ENCODE data around the gene COMMD8. TPM values are rescaled to one million over a fixed set of nuclear protein-coding genes. Genes with fewer than 3 reads are reported as not detected.

The COMMD8 gene
- total RNA-seq = 10 to 100 TPM in 1 of 2 donors, 1 to 10 TPM in 1; 7.5 to 18.4 TPM

DNA sequence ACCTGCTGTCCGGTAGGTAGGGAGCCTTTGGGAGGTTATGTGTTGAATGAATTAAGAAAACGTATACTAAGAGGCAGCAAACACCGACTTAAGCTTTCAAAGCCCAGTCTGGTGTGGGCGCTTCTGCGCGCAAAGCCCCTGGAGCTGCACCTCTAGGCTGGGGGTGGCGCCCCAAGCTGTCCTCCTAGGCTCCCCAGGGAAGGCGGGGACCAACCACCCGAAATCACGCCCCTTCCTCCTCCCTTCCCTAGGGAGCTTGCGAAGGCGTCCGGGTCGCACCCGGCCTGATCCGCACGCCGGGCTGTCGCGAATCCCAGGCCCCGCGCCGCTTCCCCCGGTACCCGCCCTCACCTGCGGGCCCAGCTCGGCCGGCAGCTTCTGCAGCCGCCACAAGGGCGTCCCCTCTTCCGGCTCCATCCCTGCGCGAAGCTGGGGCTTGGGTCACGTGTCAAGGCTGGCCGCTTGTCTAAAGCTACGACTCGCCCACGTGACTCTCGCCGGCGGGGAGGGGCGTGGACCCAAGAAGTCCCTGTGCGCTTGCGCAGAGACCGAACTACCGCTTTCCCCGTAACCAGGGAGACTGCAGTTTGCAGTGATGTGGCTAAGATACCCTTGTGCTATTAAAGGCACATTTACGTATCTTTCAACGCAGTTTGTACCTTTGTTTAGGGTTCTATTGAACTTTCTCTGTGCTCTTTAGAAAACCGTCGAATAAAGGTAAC lies at the start of gene COMMD8:
Gene COMMD8 (minus strand): TSS at position 468 of the 722 bp plus-strand sequence. CDS start 51 bp downstream, at position 417.
- Histone ChIP-seq H3K27me3 (replicated peaks; ENCODE audit: insufficient read depth) (no peaks in the 10 kb centered on the region), H3K27ac (peak within 1 kb of the TSS; percentile 71 to 77), H3K36me3 (no peaks in the 10 kb centered on the region), H3K9me3 (no peaks in the 10 kb centered on the region), H3K4me1 (ENCODE audit: control insufficient read depth in 1 of 2, low read depth in 2 of 2) (peaks cover 0 to 20% of the 10 kb centered on the region in 2 donors), H3K4me3 (peak within 1 kb of the TSS; percentile 88)
- ATAC-seq (ENCODE audit: insufficient number of reproducible peaks, low FRiP score, low read depth) (peak; percentile 89), DNase-seq (ENCODE audit: low spot score) (peak; percentile 94)
- TF ChIP-seq, protein P1, sequence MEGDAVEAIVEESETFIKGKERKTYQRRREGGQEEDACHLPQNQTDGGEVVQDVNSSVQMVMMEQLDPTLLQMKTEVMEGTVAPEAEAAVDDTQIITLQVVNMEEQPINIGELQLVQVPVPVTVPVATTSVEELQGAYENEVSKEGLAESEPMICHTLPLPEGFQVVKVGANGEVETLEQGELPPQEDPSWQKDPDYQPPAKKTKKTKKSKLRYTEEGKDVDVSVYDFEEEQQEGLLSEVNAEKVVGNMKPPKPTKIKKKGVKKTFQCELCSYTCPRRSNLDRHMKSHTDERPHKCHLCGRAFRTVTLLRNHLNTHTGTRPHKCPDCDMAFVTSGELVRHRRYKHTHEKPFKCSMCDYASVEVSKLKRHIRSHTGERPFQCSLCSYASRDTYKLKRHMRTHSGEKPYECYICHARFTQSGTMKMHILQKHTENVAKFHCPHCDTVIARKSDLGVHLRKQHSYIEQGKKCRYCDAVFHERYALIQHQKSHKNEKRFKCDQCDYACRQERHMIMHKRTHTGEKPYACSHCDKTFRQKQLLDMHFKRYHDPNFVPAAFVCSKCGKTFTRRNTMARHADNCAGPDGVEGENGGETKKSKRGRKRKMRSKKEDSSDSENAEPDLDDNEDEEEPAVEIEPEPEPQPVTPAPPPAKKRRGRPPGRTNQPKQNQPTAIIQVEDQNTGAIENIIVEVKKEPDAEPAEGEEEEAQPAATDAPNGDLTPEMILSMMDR (IDR thresholded peaks at IDR 0.05) = peak; percentile 48

DNA sequence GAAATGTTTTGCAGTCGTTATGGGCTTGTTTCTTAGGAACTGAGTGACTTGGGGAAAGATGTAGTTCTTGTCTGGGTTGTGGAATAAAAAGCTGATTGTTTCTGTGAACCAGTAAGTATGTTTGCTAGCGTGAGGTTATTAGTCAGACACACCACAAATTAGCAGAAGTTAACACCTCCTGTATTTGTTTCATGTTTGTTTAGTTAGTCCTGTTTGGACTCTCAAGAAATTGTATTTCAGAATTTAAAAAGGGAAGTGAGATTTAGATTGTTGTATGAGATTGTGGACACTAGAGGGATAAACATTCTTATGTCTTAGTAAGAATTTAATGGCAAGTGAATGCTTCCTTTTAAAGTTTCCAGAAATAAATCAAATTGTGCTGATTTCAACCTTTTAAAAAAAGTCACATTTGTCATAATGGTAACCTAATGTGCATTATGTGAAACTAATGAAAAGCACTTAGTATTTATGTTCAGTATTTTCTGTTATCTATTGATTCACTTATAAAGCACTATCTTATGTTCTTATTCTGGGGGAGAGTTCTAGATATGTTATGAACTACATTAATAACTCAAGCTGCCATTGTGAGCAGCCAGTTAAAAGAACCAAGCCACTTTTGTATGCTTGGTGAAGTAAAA lies 47.1 kb upstream of the COMMD8 start:
- Histone ChIP-seq H3K9me3 (no peaks in the 10 kb centered on the region), H3K4me1 (ENCODE audit: control insufficient read depth in 1 of 2, low read depth in 2 of 2) (peaks cover 16 to 33% of the 10 kb centered on the region in 2 donors), H3K27ac (peak overlapping the region; percentile 61 to 69), H3K36me3 (peaks cover 11% of the 10 kb centered on the region), H3K27me3 (replicated peaks; ENCODE audit: insufficient read depth) (no peaks in the 10 kb centered on the region), H3K4me3 (peak overlapping the region; percentile 11)
- DNase-seq (ENCODE audit: low spot score) = no peak
- TF ChIP-seq, protein P1 (IDR thresholded peaks at IDR 0.05) = peak; percentile 22
- no peak for ATAC-seq (ENCODE audit: insufficient number of reproducible peaks, low FRiP score, low read depth)

DNA sequence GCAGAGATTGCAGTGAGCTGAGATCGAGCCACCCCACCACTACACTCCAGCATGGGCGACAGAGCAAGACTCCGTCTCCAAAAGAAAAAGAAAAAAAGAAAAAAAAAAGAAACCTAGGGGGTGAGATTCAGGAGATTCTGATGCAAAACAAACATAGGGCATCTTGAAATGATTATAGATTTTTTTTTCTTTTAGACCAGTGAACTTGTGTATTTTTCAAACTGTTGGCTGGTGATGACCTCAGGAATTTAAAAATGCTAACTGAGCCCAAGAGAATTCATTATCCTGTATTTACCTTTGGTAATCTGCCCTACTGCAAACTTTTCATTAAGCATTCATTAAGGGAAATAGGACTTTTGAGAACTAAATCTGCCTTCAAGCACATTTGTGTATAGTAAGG lies 42.2 kb upstream of the COMMD8 start:
- Histone ChIP-seq H3K27ac (no peak overlapping the region), H3K36me3 (no peaks in the 10 kb centered on the region), H3K27me3 (replicated peaks; ENCODE audit: insufficient read depth) (no peaks in the 10 kb centered on the region), H3K4me1 (ENCODE audit: control insufficient read depth in 1 of 2, low read depth in 2 of 2) (peaks cover 12 to 29% of the 10 kb centered on the region in 2 donors), H3K4me3 (no peak overlapping the region), H3K9me3 (no peaks in the 10 kb centered on the region)
- ATAC-seq (ENCODE audit: insufficient number of reproducible peaks, low FRiP score, low read depth) = no peak
- TF ChIP-seq, protein P1 (IDR thresholded peaks at IDR 0.05) = no peak
- DNase-seq (ENCODE audit: low spot score) = no peak

DNA sequence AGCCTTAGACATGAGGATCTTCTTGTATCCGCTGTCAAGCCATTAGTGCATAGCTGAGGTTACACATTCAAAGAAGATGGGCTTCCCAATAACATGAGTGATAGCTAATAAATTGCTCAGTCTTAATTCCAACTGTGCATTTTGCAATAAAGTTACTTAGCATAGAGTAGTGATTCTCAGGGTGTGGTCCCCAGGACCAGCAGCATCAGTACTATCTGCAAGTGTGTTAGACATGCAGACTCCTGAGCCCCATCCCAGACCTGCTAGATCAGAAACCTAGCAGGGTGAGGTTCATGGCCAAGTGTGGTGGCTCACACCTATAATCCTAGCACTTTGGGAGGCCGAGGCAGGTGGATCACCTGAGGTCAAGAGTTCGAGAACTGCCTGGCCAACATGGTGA lies 41.6 kb upstream of the COMMD8 start:
- ATAC-seq (ENCODE audit: insufficient number of reproducible peaks, low FRiP score, low read depth) (no peak), DNase-seq (ENCODE audit: low spot score) (no peak)
- Histone ChIP-seq H3K9me3 (no peaks in the 10 kb centered on the region), H3K27ac (no peak overlapping the region), H3K4me1 (ENCODE audit: control insufficient read depth in 1 of 2, low read depth in 2 of 2) (peaks cover 15 to 29% of the 10 kb centered on the region in 2 donors), H3K4me3 (no peak overlapping the region), H3K36me3 (no peaks in the 10 kb centered on the region), H3K27me3 (replicated peaks; ENCODE audit: insufficient read depth) (no peaks in the 10 kb centered on the region)
- TF ChIP-seq, protein P1 (IDR thresholded peaks at IDR 0.05) = no peak

DNA sequence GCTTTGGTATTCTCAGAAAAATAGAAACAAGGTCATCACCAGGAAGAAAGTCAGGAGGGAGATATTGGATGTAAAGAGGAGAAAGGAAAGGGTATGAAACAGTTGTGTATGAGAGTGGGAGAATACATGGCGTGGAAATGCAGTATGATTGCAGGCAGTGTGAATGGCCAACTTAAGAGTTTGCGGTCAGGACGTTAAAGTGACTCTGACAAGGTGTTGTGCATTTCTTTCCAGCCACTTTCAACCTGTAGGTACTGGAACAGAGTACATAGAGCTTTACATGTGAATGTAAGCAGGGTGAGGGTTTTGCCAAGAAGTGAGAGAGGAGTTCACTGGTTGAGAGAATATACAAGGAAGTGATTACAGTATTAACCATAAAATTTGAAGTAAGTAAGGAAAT lies 37.3 kb upstream of the COMMD8 start:
- no peak for DNase-seq (ENCODE audit: low spot score)
- Histone ChIP-seq H3K4me1 (ENCODE audit: control insufficient read depth in 1 of 2, low read depth in 2 of 2) (peaks cover 28 to 54% of the 10 kb centered on the region in 2 donors), H3K4me3 (no peak overlapping the region), H3K9me3 (no peaks in the 10 kb centered on the region), H3K27me3 (replicated peaks; ENCODE audit: insufficient read depth) (no peaks in the 10 kb centered on the region), H3K27ac (peak overlapping the region in 1 of 2 donors; percentile 73), H3K36me3 (no peaks in the 10 kb centered on the region)
- TF ChIP-seq, protein P1 (IDR thresholded peaks at IDR 0.05) = no peak
- no peak for ATAC-seq (ENCODE audit: insufficient number of reproducible peaks, low FRiP score, low read depth)
